NT2/D1 (cell line): ENCODE results near the gene TXNL4B.

Experiments used
- SUZ12 ChIP-seq: IDR thresholded peaks from 2 replicates; pipeline ENCODE4 v1.6.1; 2011; ENCODE audit not compliant: insufficient read length, insufficient read depth; ENCODE audit errors: extremely low read depth
- YY1 ChIP-seq: IDR thresholded peaks from 2 replicates; pipeline ENCODE4 v1.6.1; 2011; ENCODE audit not compliant: insufficient read length, insufficient read depth
- ZNF274 ChIP-seq: IDR thresholded peaks from 2 replicates; pipeline ENCODE4 v1.6.1; 2011; ENCODE audit warnings: mild to moderate bottlenecking, low read depth, low read length

DNA sequence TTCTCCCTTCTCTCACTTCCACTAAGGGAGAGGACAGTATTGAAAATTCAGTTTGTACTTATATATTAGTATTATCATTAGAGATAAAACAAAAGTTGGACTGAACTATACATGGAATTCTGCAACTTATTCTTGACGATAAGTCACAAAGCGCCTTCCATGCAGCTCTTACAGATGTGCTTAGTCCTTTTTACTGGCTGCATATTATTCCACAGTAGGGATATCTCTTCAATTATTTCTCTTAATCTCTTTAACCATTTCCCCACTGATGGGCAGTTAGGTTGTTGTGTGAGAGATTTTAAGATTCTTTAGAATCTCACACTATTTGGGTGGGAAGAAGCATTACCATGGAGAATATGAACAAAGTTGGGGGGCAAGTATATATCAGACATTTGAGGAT lies 46.5 kb upstream of the TXNL4B start:
- TF ChIP-seq YY1 (no peak), SUZ12 (no peak), ZNF274 (no peak)
